GM21529 (cell line): Measurements from ENCODE around the gene FMNL1.
"Not testable (repeated sequence)": the region's sequence is repeated elsewhere in the genome, so short reads cannot be mapped to it uniquely, and the experiment has no call there.

ENCODE experiments used
- ATAC-seq: cut with Tn5 transposase; IDR thresholded peaks from one replicate; pipeline ENCODE4 v1.9.1; 2021; ENCODE audit not compliant: unreplicated experiment

Gene FMNL1

GRCh38 chr17:45221081-45222013, at the start of gene FMNL1:
Gene FMNL1 (plus strand): TSS chr17:45221885. CDS start chr17:45222125, 240 bp downstream.
- no peak for ATAC-seq

DNA sequence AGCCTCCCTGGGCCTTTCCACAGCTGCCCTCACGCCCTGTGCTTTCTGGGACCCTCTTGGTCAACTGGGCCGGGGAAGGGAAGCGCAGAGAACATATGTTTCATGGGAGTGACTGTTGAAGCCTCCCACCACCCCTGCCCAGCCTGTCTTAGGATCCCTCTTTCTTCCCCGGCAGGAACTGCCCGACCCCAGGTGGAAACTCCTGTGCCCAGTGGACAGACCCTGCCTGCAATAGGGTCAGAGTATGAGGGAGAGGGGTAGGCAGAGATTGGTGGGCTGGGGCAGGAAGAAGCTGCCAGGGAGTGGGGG, 49.5 kb upstream of the FMNL1 start:
- no peak for ATAC-seq

DNA sequence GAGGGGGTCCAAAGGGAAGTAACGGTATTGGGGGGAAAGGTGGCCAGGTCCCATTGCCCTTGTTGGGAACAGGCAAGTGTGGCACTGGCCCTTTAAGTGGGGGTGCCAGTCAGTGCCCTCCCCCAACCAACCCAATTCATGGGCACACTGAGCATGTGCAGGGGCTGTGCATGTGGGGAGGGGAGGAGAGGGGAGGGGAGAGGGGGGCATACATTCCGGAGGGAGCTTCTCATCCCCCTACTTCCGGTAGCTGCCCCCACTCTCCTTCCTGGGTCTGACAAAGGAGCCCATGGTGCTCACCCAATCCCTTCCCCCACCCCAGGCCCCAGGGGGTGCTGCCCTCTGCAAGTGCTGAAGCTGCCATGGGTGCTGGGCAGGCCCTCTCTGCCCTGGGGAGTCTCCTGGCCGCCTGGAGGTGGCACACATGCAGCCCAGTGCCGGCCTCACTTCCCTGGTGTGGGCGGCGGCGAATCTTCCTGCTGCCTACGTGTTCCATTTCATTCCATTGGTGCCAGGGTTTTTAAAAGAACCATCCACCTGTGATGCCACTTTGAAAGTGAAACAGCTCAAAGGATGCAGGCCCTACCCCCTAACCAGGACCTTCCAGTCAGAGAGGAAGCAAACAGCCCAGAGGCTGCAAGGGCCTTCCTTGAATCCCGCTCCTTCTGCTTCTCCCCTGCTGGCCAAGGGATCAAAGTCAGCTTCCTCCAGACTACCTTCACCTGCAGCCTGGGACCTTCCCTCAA, 49.0 kb upstream of the FMNL1 start:
- ATAC-seq = no peak

DNA sequence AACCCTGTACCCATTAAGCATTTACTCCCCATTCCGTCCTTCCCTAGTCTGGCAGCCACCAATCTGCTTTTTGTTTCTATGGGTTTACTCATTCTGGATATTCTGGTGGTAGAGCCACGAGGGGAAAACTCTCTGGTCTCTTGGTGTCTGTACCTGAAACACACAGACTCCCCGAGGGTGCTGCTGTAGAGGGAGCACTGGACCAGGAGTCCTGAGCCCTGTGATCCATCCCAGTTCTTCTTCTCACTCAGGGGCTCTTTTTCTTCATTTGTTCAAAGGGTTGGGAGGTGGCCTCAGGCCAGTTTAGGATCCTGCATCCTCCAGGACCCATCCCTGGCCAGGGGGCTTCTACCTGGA, 45.9 kb upstream of the FMNL1 start:
- no peak for ATAC-seq

DNA sequence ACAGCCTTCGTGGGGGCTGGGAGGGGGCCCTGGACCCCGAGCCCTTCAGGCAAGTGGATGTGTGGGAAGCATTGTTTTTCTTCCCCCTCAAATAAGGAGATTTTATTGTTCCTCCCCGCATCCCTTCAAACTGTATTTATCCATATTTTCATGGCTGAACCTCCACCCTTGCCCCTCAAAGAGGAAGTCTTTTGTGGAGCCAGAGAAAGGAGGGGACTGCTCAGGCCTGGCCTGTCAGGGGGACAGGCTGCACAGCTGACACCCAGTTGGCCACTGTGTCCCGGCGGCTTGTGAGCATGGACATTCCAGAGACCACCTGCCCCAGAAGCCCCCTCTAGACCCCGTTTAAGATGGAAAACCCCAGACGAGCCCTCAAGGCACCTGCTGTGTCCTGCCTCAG, 44.1 kb upstream of the FMNL1 start:
- no peak for ATAC-seq

GRCh38 chr17:45184144-45184543, 37.5 kb upstream of the FMNL1 start:
- ATAC-seq = no peak

DNA sequence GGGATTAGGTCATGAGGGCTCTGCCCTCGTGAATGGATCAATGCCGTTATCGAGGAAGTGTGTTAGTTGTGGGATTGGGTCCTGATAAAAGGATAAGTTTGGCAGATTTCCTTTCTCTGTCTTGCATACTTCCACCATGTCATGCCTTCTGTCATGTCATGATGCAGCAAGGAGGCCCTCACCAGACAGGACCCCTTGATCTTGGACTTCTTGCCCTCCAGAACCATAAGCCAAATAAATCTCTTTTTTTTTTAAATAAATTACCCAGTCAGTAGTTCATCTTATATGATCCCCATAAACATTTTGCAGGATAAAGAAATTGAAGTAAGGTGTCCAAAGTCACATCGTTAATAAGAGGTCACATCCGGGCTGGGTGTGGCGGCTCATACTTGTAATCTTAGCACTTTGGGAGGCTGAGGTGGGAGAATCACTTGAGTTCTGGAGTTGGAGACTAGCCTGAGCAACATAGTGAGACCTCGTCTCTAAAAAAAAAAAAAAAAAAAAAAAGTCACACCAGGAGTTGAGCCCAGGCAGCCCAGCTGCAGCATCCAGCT, 34.8 kb upstream of the FMNL1 start:
- ATAC-seq = no peak

DNA sequence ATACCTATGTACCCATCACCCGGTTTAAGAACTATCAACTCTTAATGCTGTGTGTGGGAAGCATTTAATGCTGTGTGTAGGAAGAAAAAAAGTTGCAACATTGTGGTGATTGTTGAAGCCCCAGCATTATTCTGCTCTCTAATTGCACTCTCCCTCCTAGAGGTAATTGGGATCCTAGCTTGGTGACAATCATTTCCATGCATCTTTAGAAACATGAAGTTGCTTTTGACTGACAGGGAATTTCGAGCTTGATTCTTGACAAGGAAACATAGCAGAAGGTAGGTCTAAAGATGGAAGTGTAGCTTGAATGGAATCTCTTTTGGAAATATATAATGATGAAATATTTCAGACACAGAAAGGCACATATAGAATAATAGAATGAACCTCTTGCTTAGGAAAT, 32.7 kb upstream of the FMNL1 start:
- no peak for ATAC-seq

DNA sequence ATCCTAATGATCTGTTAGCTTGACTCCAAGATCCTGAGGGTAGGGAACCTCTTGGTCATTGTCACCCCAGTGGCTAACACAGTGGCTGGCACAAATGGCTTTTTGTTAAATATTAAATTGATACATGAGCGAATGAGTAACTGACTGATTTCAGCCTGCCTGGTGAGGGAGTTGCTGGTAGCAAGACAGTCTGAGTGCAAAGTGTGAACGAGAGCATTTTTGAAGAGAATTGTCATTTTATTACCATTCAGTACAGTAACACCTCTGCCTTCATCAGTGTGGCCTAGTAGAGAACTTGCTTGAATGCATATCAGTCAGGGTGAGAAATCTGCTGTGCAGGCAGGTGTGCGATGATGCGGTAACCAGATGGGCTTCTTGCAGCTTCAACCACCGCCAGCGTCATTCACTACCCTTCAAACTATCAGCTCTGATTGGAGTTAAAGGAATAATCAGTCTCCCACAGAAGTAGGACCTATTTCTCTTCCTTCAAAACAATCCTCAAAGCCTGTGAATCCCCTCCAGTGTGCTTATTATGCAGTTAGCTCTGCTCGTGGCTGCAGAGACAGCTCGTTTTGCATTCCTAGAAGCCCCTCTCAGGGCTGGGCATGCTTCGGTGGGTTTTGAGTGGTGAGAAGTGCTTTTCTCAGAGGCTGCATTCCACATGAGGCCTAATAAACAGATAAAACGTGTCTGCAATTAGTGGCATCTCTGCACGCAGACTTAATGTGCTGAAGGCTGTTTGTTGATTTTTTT, 31.0 kb upstream of the FMNL1 start:
- no peak for ATAC-seq

GRCh38 chr17:45195424-45195823, 26.3 kb upstream of the FMNL1 start:
- ATAC-seq = no peak

- no peak for ATAC-seq
Measured at GRCh38 chr17:45197108-45197507, 24.6 kb upstream of the FMNL1 start.

DNA sequence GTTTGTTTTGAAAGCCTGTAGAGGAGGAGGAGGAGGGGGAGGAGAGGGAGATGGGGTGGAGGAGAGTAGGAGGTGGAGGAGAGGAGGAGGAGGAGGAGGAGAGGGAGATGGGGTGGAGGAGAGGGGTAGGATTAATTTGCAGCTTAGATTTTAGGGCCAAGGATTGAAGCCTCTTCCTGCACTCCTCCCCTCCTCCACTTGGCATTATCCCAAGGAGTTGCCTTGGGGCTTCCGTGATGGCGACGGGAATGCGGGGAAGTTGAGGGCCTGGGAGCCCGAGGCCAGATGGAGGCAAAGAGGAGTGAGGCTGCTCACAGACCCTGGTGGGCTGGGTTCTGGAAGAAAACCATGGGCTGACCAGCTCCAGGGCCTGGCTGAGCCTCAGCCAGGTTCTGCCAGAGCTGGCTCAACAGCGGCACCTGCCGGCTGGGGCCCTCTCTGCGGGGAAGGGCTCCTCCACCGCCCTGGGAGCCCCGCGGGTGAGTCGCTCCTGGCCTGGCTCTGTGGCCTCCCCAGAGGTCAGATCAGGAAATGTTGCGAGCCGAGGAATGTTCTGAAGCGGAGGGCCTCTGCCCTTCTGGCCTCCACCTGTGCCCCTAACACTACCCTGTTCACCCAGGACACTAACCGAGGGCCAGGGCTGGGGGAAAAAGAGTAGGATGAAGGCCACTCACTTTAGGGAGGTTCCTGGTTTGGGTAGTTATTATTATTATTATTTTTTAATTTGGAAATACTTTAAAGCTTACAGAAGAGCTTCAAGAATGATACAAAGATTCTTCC, 23.9 kb upstream of the FMNL1 start:
- peak; percentile 67 for ATAC-seq

DNA sequence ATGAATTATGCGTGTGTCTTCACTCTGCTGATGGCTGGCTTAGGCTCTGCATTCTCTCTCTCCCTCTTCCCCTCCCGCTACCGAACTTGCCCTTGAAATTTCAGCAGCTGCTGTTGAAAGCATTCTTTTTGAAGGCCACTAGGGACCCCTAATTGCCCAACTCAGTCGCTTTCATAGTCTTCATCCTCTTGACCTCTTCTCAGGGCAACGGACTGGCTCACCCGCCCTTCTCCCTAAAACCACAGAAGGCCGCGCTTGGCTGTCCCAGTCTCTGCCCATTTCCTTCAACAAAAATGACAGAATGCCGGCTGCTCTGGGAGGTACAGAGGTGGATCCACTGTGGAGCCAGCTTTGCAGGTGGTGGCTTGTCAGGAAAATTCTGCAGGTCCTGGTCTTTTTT, 21.0 kb upstream of the FMNL1 start:
- ATAC-seq = no peak

DNA sequence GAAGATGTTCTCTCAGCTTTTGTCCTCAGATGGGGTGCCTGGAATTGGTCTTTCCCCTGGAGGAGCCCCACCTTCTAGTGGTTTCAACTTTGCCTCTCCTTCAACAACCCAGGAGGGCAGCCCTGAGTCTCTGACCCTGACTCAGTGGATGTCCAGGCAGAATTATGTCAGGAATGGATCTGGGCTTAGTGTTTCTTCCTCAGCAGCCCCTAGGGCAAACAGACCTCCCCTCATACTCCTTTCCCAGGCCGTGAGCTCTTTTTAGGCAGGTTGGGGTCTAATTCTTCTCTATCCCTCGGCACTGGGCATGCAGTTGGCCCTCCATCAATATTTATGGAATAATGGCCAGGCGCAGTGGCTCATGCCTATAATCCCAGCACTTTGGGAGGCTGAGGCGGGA, 20.2 kb upstream of the FMNL1 start:
- ATAC-seq = no peak

DNA sequence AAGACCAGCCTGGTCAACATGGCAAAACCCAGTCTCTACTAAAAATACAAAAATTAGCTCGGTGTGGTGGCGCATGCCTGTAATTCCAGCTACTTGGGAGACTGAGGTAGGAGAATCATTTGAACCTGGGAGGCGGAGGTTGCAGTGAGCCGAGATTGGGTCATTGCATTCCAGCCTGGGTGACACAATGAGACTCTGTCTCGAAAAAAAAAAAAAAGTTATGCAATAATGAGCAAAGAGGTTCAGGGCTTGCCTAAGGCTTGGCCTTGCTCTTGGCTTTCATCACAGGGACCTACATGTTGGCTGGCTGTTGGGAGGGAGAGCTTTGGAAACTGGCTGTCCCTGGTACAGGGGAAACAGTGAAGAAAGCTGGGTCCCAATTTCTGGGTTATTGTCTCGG, 19.8 kb upstream of the FMNL1 start:
- ATAC-seq = not testable (repeated sequence)

- no peak for ATAC-seq
Measured at GRCh38 chr17:45218895-45219661, 2.6 kb upstream of the FMNL1 start.

GRCh38 chr17:45220079-45220478, 1.6 kb upstream of the FMNL1 start:
- ATAC-seq = no peak

GRCh38 chr17:45222014-45222288, 266 bp downstream of the FMNL1 start:
- no peak for ATAC-seq

GRCh38 chr17:45222289-45222995, 757 bp downstream of the FMNL1 start:
- no peak for ATAC-seq
